ENCODE data around the gene EIPR1. TPM values are rescaled to one million over a fixed set of nuclear protein-coding genes. Genes with fewer than 3 reads are reported as not detected.
A peak's percentile ranks its signal among the peaks of the same experiment; 100 is the strongest.

The EIPR1 gene
- total and polyA plus RNA-seq, 2 of the 13 experiments (the other 11 are each of a cell fraction or from before 2014, with no cell fraction given) = 70.0 to 96.3 TPM

- no TSS peak for BruUV-seq (replicated peaks)
Observed at GRCh38 chr2:3280683-3281520, 96.7 kb downstream of the EIPR1 start.

DNA sequence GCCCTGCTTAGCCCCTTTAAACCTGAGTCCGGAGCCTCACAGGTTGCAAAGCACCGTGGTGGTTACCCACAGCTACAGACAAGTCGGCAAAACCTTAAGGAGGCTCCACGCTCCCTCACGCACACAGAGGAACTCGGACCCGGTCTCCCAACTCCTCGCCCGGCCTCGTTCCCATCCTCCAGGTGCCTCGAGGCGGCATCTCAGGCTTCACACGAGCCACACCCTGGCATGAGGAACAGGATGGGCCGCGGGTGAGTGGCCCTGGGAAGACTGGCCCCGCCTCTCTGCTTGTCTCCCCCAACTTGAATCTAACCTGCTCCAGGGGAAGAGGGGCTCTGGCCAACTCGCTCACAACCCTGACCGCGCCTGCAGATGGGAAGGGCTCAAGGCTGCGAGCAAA, 97.4 kb downstream of the EIPR1 start:
- BruUV-seq (replicated peaks) = no TSS peak
- intact Hi-C loops (cut with micrococcal nuclease; ENCODE audit: unreplicated experiment) = no loop called here
- FAIRE-seq = no peak

More at GRCh38 chr2:3280683-3281520, 96.7 kb downstream of the EIPR1 start:
- H3K27ac ChIP-seq (ENCODE audit: extremely low read length, insufficient read depth, low read length) = no peak overlapping the region
- no peak overlapping the region for H2AFZ ChIP-seq (ENCODE audit: low read length)
- no peaks in the 10 kb centered on the region for H3K27me3 ChIP-seq (ENCODE audit: control insufficient read depth in 1 of 2, insufficient read depth in 2 of 2, low read length in 2 of 2)
- TF ChIP-seq NR2F6 (IDR thresholded peaks at IDR 0.05) (no peak), NR2F6 (CRISPR knock-in tag; IDR thresholded peaks at IDR 0.05) (no peak), DNMT1 (CRISPR knock-in tag; IDR thresholded peaks at IDR 0.05) (0 out of 2 replicates have a peak, but pooled peaks have one; percentile 41)
- ChIA-PET POLR2A (no interaction called here), CTCF (ENCODE audit: low intra/inter-chr PET ratio, low total read pairs) (no interaction called here)
- DNase-seq (ENCODE audit: low spot score) = no peak
- no peaks in the 10 kb centered on the region for H3K4me1 ChIP-seq (ENCODE audit: insufficient read depth, low read length)
- no peak for FAIRE-seq
- no peaks in the 10 kb centered on the region for H3K9me3 ChIP-seq (ENCODE audit: low read length)
- 97% methylated on average over 12 of the region's 13 CpGs for WGBS (ENCODE audit: low lambda C conversion rate)
- no peak overlapping the region for H3K9ac ChIP-seq (ENCODE audit: insufficient read depth, low read depth, low read length)
- no peak overlapping the region for H3K4me2 ChIP-seq (ENCODE audit: low read depth, low read length)
- peaks cover 5 to 8% of the 10 kb centered on the region in 2 experiments; a peak in 4 of 5 replicates for H3K36me3 ChIP-seq (replicated peaks in 1 of 2; ENCODE audit: control insufficient read depth in 1 of 2, insufficient read depth in 2 of 2, low read length in 2 of 2)
- no peaks in the 10 kb centered on the region for H3K79me2 ChIP-seq (ENCODE audit: insufficient read depth, low read length)
- no peak overlapping the region for H3K4me3 ChIP-seq (replicated peaks in 1 of 3; ENCODE audit: insufficient read depth in 1 of 3, low read depth in 2 of 3, low read length in 3 of 3)
- intact Hi-C loops (cut with micrococcal nuclease; ENCODE audit: unreplicated experiment) (no loop called here), in situ Hi-C loops (cut with HindIII; ENCODE audit: extremely low pct_ligation_motif_present, low pct_unique_long_range_greater_than_20kb) (no loop called here)
- ATAC-seq = no peak
- no peaks in the 10 kb centered on the region; the same call in 1 of the 2 replicates for H4K20me1 ChIP-seq (ENCODE audit: insufficient read depth, low read length)

More for the DNA sequence above, 97.4 kb downstream of the EIPR1 start:
- H3K4me1 ChIP-seq (ENCODE audit: insufficient read depth, low read length) = no peaks in the 10 kb centered on the region
- H2AFZ ChIP-seq (ENCODE audit: low read length) = no peak overlapping the region
- no peaks in the 10 kb centered on the region for H3K9me3 ChIP-seq (ENCODE audit: low read length)
- H4K20me1 ChIP-seq (ENCODE audit: insufficient read depth, low read length) = no peaks in the 10 kb centered on the region; the same call in 1 of the 2 replicates
- TF ChIP-seq MTA3 (CRISPR knock-in tag; IDR thresholded peaks at IDR 0.05) = no peak
- no peak for TF ChIP-seq ZNF576 (CRISPR knock-in tag; IDR thresholded peaks at IDR 0.05)
- no peak for TF ChIP-seq MLLT10 (CRISPR knock-in tag; IDR thresholded peaks at IDR 0.05)
- TF ChIP-seq ZNF737 (CRISPR knock-in tag; IDR thresholded peaks at IDR 0.05; ENCODE audit: borderline replicate concordance) = no peak
- no peak for TF ChIP-seq ZNF713 (CRISPR knock-in tag; IDR thresholded peaks at IDR 0.05)
- TF ChIP-seq NFKBIZ (CRISPR knock-in tag; IDR thresholded peaks at IDR 0.05) = no peak
- TF ChIP-seq GABPA (IDR thresholded peaks at IDR 0.05; ENCODE audit: low read depth, low read length) = no peak
- no peak for TF ChIP-seq GABPA (CRISPR knock-in tag; IDR thresholded peaks at IDR 0.05; ENCODE audit: low read depth)
- no peak for TF ChIP-seq ZFY (CRISPR knock-in tag; IDR thresholded peaks at IDR 0.05)
- no peak for TF ChIP-seq DMTF1 (CRISPR knock-in tag; IDR thresholded peaks at IDR 0.05)
- TF ChIP-seq ZNF616 (CRISPR knock-in tag; IDR thresholded peaks at IDR 0.05; ENCODE audit: low read depth) = no peak
- no peak for TF ChIP-seq POGK (CRISPR knock-in tag; conservative IDR thresholded peaks at IDR 0.05)
- no peak for TF ChIP-seq RAD21 (CRISPR knock-in tag; IDR thresholded peaks at IDR 0.05)
- no peaks in the 10 kb centered on the region for H3K27me3 ChIP-seq (ENCODE audit: control insufficient read depth in 1 of 2, insufficient read depth in 2 of 2, low read length in 2 of 2)
- ATAC-seq (no peak), DNase-seq (ENCODE audit: low spot score) (no peak)
- ChIA-PET POLR2A (no interaction called here), CTCF (ENCODE audit: low intra/inter-chr PET ratio, low total read pairs) (no interaction called here)
- 99% methylated on average over 20 of the region's 20 CpGs for WGBS (ENCODE audit: low lambda C conversion rate)
- in situ Hi-C loops (cut with HindIII; ENCODE audit: extremely low pct_ligation_motif_present, low pct_unique_long_range_greater_than_20kb) = no loop called here
- no peak overlapping the region for H3K4me3 ChIP-seq (replicated peaks in 1 of 3; ENCODE audit: insufficient read depth in 1 of 3, low read depth in 2 of 3, low read length in 3 of 3)
- no peak overlapping the region for H3K9ac ChIP-seq (ENCODE audit: insufficient read depth, low read depth, low read length)
- H3K79me2 ChIP-seq (ENCODE audit: insufficient read depth, low read length) = no peaks in the 10 kb centered on the region
- H3K27ac ChIP-seq (ENCODE audit: extremely low read length, insufficient read depth, low read length) = no peak overlapping the region
- H3K36me3 ChIP-seq (replicated peaks in 1 of 2; ENCODE audit: control insufficient read depth in 1 of 2, insufficient read depth in 2 of 2, low read length in 2 of 2) = peaks cover 5 to 8% of the 10 kb centered on the region in 2 experiments; a peak in 4 of 5 replicates
- H3K4me2 ChIP-seq (ENCODE audit: low read depth, low read length) = no peak overlapping the region

Data from HepG2 (cell line).